Esophagus squamous epithelium (tissue), 5 donors: ENCODE results near the gene VWCE. TPM values are rescaled to one million over a fixed set of nuclear protein-coding genes. Genes with fewer than 3 reads are reported as not detected.
"Not testable (repeated sequence)": the region's sequence is repeated elsewhere in the genome, so short reads cannot be mapped to it uniquely, and the experiment has no call there.

Source experiments
- DNase-seq: peaks from one replicate; lab custom pipeline; 2025; lab: John Stamatoyannopoulos, UW
- H3K27ac ChIP-seq, 4 donors: fragments of 200-600 bp; sonication (generic); one replicate each; pipeline ENCODE4 v1.5.1; 2016 to 2019; ENCODE audit warnings: mild to moderate bottlenecking in 1 of 4
- H3K27me3 ChIP-seq, 4 donors: fragments of 200-600 bp; sonication (generic); 1 replicate in 3 of 4; 2 replicates in 1 of 4; pipeline versions ENCODE4 v1.5.1 to v1.6.0; 2017 to 2021; ENCODE audit warnings: antibody characterized with exemption in 1 of 4
- H3K36me3 ChIP-seq, 3 donors: fragments of 200-600 bp; sonication (generic); one replicate each; pipeline ENCODE4 v1.5.1; 2016 to 2019
- H3K4me1 ChIP-seq, 3 donors: fragments of 200-600 bp; sonication (generic); one replicate each; pipeline ENCODE4 v1.5.1; 2017 to 2019
- H3K4me3 ChIP-seq, 4 donors: fragments of 200-600 bp; sonication (generic); 1 replicate in 3 of 4; 2 replicates in 1 of 4; pipeline ENCODE4 v1.5.1; 2016 to 2019; ENCODE audit warnings: mild to moderate bottlenecking in 2 of 4, moderate library complexity in 1 of 4
- H3K9me3 ChIP-seq, 3 donors: fragments of 200-600 bp; sonication (generic); one replicate each; pipeline ENCODE4 v1.5.1; 2016 to 2019
- WGBS, 2 donors: methylation state at CpG; one replicate each; pipeline ENCODE4 v1.1.5; 2018; 5-methylcytosine and 5-hydroxymethylcytosine counted together
- intact Hi-C: fragments of 100-400 bp; cut with DNase I; formaldehyde crosslinking; loops from one replicate; pipeline ENCODE4 v1.15.0; 2022
- total RNA-seq, 4 donors: library from RNA; depleted of rRNA; stranded (reverse); fragments of >200 nt; gene quantifications; one replicate each; pipeline ENCODE4 v1.1.0, GENCODE V29; 2016
- donor health status: DM: yes; HTN: yes; CAD: no.

The VWCE gene
- total RNA-seq, 4 donors from 2014 or later = 0.09 to 1.5 (median 0.30) TPM

GRCh38 chr11:61249201-61249600, 45.9 kb downstream of the VWCE start:
- H3K27me3 ChIP-seq, H3K4me3 ChIP-seq, H3K27ac ChIP-seq, H3K4me1 ChIP-seq, intact Hi-C loops, DNase-seq, H3K36me3 ChIP-seq, H3K9me3 ChIP-seq: not testable (repeated sequence)
- WGBS, 2 donors = 42 to 72% methylated on average over 3 to 8 of the region's 8 CpGs

DNA sequence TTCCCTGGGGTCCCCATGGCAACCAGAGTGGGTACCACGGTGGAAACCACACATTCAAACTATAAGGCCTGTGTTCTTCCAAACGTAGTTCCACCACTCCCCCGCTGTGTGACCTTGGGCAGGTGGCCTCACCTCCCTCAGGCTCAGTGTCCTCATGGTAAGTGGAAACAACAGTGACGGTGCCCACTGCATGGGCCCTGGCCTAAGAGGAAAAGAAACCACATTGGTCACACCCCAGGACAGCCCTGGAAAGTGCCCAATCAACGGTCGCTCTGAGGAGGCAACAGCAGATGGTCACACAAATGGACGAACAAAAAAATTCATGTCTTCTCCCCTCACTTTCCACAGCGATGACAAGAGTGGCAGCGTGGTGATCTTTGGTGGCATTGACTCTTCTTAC, 47.0 kb downstream of the VWCE start:
- DNase-seq, H3K27me3 ChIP-seq, H3K9me3 ChIP-seq, H3K36me3 ChIP-seq, H3K4me1 ChIP-seq, H3K27ac ChIP-seq, H3K4me3 ChIP-seq, intact Hi-C loops: not testable (repeated sequence)
- 92 to 93% methylated on average over 3 to 6 of the region's 9 CpGs for WGBS, 2 donors

DNA sequence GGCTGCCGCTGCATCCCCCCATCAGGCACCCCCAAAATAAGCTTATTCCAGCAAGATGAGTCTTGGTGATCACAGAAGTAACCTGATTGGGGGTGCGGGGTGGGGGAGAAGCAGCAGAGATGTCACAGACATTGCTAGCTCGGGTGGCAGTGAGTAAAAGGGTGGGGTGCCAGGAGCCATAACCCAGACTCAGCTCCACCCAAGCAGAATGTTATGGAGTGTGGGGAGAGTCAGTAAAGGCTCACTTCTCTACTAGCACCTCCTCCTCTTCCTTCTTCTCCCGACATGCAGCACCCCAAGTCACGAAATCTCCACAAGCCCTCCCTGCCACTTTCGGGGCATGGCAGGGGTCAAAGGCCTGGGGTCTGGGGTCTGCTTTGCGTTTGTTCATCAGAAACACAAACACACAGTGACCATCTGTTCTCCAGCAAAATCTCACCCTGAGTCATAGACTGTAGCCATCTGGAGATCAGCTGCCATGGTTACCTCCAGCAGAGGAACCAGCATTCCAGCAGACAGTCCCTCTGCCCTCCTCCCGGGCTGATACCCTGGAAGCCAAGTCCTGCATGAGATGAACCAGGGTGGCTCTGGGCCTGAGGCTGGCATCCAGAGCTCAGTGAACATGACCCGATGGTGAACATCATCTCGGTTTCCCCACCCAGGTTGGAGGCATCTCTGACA, 49.7 kb downstream of the VWCE start:
- DNase-seq, H3K9me3 ChIP-seq, H3K27me3 ChIP-seq, H3K36me3 ChIP-seq, intact Hi-C loops, H3K4me3 ChIP-seq, H3K27ac ChIP-seq, H3K4me1 ChIP-seq: not testable (repeated sequence)
- WGBS, 2 donors = no CpG with 5 or more reads among the region's 10 CpGs

DNA sequence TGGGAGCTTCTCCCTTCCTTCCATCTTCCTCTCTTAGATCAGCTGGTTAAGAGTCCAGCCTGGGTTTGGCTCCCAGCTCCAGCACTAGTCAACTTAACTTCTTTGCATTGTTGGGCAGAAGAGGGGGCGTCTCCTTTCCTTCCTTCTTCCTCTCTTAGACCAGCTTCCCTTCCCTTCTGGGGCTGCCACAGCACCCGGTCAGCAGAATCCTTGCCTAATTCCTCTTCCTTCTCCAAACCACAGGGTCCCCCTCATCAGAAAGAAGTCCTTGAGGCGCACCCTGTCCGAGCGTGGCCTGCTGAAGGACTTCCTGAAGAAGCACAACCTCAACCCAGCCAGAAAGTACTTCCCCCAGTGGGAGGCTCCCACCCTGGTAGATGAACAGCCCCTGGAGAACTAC, 53.6 kb downstream of the VWCE start:
- no CpG with 5 or more reads among the region's 5 CpGs for WGBS, 2 donors
- not testable (repeated sequence) for DNase-seq

GRCh38 chr11:61240875-61241274, 54.2 kb downstream of the VWCE start, which contains the start of gene PGA5:
Gene PGA5 (plus strand): TSS chr11:61241175. CDS start chr11:61241227, 52 bp downstream.
- H3K36me3 ChIP-seq, H3K4me3 ChIP-seq, H3K27ac ChIP-seq, DNase-seq, intact Hi-C loops, H3K27me3 ChIP-seq, H3K4me1 ChIP-seq, H3K9me3 ChIP-seq: not testable (repeated sequence)
- WGBS, 2 donors = no CpG with 5 or more reads among the region's 8 CpGs

More for the DNA sequence above, 53.6 kb downstream of the VWCE start:
- H3K4me1 ChIP-seq, intact Hi-C loops, H3K4me3 ChIP-seq, H3K36me3 ChIP-seq, H3K27me3 ChIP-seq, H3K27ac ChIP-seq, H3K9me3 ChIP-seq: not testable (repeated sequence)

GRCh38 chr11:61240288-61240687, 54.8 kb downstream of the VWCE start:
- H3K9me3 ChIP-seq, intact Hi-C loops, H3K4me3 ChIP-seq, DNase-seq, H3K27ac ChIP-seq, H3K4me1 ChIP-seq, H3K36me3 ChIP-seq, H3K27me3 ChIP-seq: not testable (repeated sequence)
- WGBS, 2 donors = 26 to 92% methylated on average over 4 to 5 of the region's 8 CpGs

DNA sequence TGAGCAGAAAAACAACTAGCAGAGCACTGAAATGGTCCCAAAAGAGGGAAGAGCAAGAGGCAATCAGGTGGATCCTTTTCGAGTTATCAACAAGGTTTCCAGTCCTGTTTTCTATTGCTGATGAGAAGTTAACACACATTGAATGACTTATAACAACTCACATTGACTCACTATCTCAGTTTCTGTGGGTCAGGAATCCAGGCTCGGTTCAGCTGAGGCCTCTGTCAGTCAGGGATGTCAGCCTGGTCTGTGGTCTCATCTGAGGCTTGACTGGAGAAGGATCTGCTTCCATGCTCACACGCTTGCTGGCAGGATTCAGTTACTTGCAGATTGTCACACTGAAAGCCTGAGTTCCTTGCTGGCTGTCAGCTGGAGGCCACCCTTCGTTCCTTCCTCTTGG, 58.0 kb downstream of the VWCE start:
- H3K4me1 ChIP-seq, H3K27me3 ChIP-seq, DNase-seq, intact Hi-C loops, H3K36me3 ChIP-seq, H3K9me3 ChIP-seq, H3K4me3 ChIP-seq, H3K27ac ChIP-seq: not testable (repeated sequence)
- WGBS, 2 donors = no CpG with 5 or more reads among the region's 4 CpGs

GRCh38 chr11:61232548-61233145, 62.5 kb downstream of the VWCE start:
- H3K9me3 ChIP-seq, intact Hi-C loops, H3K4me3 ChIP-seq, DNase-seq, H3K4me1 ChIP-seq, H3K27ac ChIP-seq, H3K27me3 ChIP-seq, H3K36me3 ChIP-seq: not testable (repeated sequence)
- WGBS, 2 donors = no CpG with 5 or more reads among the region's 3 CpGs

DNA sequence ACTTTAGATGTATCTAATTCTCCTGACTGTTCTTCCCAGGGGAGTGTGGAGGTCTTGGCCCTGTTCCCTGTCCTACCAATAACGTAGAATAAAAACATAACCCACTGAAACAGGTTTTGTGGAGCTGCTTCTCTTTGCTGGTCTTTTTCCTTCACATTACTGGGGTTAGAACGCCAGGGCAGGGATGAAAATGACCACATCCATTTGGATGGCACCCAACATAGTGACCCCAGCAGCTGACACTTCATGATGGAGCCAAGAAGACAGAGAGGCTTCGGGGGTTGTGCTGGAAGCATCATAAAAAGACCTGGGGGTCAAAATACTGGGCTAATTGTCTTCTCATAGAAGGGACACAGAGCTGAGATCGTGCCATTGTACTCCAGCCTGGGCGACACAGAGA, 63.5 kb downstream of the VWCE start:
- H3K27ac ChIP-seq, H3K4me1 ChIP-seq, DNase-seq, H3K27me3 ChIP-seq, H3K4me3 ChIP-seq, H3K9me3 ChIP-seq, intact Hi-C loops, H3K36me3 ChIP-seq: not testable (repeated sequence)
- WGBS, 2 donors = no CpG with 5 or more reads among the region's 5 CpGs

GRCh38 chr11:61231033-61231432, 64.1 kb downstream of the VWCE start:
- H3K4me1 ChIP-seq, H3K4me3 ChIP-seq, H3K36me3 ChIP-seq, H3K27me3 ChIP-seq, H3K9me3 ChIP-seq, DNase-seq, intact Hi-C loops, H3K27ac ChIP-seq: not testable (repeated sequence)
- WGBS, 2 donors = no CpG with 5 or more reads among the region's 15 CpGs

DNA sequence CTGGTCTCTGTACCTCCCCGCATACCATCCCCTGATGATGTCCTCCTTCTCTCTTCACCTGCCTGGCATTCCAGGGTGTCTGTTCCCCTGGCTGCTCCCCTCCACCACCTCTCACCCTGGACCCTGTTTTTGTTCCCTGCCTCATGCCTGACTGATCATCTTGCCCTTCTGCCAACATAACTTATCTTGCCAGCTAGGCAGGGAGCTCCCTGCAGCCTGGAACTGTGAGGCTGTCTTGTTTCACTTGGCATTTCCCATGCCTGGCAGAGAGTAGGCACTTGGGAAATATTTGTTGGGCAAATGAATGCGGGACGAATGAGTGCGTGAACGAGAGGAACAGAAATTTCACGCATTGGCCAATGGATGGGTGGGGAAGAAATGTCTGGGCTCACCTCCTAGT, 65.7 kb downstream of the VWCE start:
- DNase-seq, H3K36me3 ChIP-seq, H3K27me3 ChIP-seq, H3K4me1 ChIP-seq, H3K27ac ChIP-seq, H3K9me3 ChIP-seq, H3K4me3 ChIP-seq, intact Hi-C loops: not testable (repeated sequence)
- WGBS, 2 donors = no CpG with 5 or more reads among the region's 6 CpGs

- H3K4me3 ChIP-seq, H3K27me3 ChIP-seq, H3K27ac ChIP-seq, H3K9me3 ChIP-seq, H3K36me3 ChIP-seq, intact Hi-C loops, H3K4me1 ChIP-seq, DNase-seq: not testable (repeated sequence)
- WGBS, 2 donors = no CpG with 5 or more reads among the region's 10 CpGs
Observed at GRCh38 chr11:61226457-61227137, 68.5 kb downstream of the VWCE start.

DNA sequence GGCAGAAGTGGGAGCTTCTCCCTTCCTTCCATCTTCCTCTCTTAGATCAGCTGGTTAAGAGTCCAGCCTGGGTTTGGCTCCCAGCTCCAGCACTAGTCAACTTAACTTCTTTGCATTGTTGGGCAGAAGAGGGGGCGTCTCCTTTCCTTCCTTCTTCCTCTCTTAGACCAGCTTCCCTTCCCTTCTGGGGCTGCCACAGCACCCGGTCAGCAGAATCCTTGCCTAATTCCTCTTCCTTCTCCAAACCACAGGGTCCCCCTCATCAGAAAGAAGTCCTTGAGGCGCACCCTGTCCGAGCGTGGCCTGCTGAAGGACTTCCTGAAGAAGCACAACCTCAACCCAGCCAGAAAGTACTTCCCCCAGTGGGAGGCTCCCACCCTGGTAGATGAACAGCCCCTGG, 72.4 kb downstream of the VWCE start:
- H3K9me3 ChIP-seq, DNase-seq, intact Hi-C loops, H3K27me3 ChIP-seq, H3K27ac ChIP-seq, H3K4me3 ChIP-seq, H3K36me3 ChIP-seq, H3K4me1 ChIP-seq: not testable (repeated sequence)
- WGBS, 2 donors = no CpG with 5 or more reads among the region's 5 CpGs
